ENCODE measurements around the gene MYO16. TPM values are rescaled to one million over a fixed set of nuclear protein-coding genes. Genes with fewer than 3 reads are reported as not detected.

The MYO16 gene
- total RNA-seq, 1 donor from 2014 or later = not detected

DNA sequence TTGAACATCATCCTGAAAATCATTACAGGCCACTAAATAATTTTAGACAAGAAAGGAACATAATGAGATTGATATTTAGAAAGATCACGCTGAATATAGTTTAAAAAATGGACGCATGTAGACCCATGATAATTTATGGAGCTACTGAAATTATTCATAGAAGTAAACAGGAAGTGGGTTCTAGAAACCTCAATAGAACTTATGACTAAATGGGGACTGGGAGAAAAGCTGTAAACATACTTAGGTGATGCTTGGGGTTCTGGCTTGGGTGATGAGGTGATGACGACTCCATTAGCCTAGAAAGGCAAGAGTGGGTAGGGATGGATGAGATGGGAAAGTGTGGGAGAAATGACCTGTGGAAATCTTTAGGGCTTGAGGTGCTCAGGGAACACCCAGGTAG lies 484.0 kb downstream of the MYO16 start:
- Histone ChIP-seq H3K36me3 (ENCODE audit: control insufficient read depth, insufficient read depth, low read length) (no peaks in the 10 kb centered on the region), H3K4me3 (ENCODE audit: low read depth, low read length) (no peak overlapping the region), H3K27me3 (ENCODE audit: control insufficient read depth, insufficient read depth, low read length) (no peaks in the 10 kb centered on the region)
- FAIRE-seq = no peak
- TF ChIP-seq, protein P1, sequence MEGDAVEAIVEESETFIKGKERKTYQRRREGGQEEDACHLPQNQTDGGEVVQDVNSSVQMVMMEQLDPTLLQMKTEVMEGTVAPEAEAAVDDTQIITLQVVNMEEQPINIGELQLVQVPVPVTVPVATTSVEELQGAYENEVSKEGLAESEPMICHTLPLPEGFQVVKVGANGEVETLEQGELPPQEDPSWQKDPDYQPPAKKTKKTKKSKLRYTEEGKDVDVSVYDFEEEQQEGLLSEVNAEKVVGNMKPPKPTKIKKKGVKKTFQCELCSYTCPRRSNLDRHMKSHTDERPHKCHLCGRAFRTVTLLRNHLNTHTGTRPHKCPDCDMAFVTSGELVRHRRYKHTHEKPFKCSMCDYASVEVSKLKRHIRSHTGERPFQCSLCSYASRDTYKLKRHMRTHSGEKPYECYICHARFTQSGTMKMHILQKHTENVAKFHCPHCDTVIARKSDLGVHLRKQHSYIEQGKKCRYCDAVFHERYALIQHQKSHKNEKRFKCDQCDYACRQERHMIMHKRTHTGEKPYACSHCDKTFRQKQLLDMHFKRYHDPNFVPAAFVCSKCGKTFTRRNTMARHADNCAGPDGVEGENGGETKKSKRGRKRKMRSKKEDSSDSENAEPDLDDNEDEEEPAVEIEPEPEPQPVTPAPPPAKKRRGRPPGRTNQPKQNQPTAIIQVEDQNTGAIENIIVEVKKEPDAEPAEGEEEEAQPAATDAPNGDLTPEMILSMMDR (IDR thresholded peaks at IDR 0.05; ENCODE audit: insufficient read depth, low read length, severe bottlenecking) = no peak
- DNase-seq (ENCODE audit: low read depth) = peak; percentile 22

DNA sequence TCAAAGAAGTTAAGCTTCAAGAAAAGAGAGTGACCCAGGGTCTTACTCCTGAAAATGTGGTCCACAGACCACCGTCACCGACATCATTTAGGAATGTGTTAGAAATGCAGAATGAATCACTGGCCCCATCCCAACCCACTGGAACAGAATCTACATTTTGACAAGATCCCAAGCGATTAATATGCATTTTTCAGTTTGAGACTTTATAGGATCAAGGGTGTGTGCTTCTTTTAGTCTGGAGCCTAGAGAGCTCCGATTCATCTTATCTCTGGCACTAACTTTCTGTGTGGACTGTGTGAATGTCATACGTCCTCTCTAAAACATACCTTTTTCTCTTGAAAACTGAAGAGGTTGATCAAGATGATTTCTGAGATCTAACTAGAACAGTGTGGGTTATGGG lies 484.8 kb downstream of the MYO16 start:
- TF ChIP-seq, protein P1 (IDR thresholded peaks at IDR 0.05; ENCODE audit: insufficient read depth, low read length, severe bottlenecking) = no peak
- FAIRE-seq = no peak

GRCh38 chr13:109114991-109115390 lies 485.6 kb downstream of the MYO16 start:
- FAIRE-seq (no peak), DNase-seq (ENCODE audit: low read depth) (no peak)
- no peaks in the 10 kb centered on the region for H3K27me3 ChIP-seq (ENCODE audit: control insufficient read depth, insufficient read depth, low read length)
- H3K36me3 ChIP-seq (ENCODE audit: control insufficient read depth, insufficient read depth, low read length) = no peaks in the 10 kb centered on the region
- TF ChIP-seq, protein P1 (IDR thresholded peaks at IDR 0.05; ENCODE audit: insufficient read depth, low read length, severe bottlenecking) = no peak
- H3K4me3 ChIP-seq (ENCODE audit: low read depth, low read length) = no peak overlapping the region

More for the DNA sequence above, 484.8 kb downstream of the MYO16 start:
- Histone ChIP-seq H3K36me3 (ENCODE audit: control insufficient read depth, insufficient read depth, low read length) (no peaks in the 10 kb centered on the region), H3K27me3 (ENCODE audit: control insufficient read depth, insufficient read depth, low read length) (no peaks in the 10 kb centered on the region), H3K4me3 (ENCODE audit: low read depth, low read length) (no peak overlapping the region)
- DNase-seq (ENCODE audit: low read depth) = no peak

DNA sequence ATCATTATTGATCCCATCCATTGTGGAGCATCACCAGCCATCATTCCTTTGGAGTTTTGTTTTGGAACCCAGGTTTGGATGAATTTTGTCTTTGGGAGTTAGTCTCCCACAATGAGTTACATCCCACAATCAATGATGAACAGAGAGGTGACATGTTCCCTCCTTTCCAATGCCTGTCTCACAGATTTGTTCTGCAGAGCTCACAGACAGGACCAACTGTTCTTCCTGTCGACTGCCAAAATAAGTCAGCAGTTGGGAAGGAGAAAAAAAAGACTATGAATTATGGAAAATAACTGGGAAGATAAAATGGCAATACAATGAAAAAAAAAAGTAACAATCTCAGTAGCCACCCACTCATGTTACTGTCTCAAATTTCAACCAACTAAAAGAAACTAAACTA lies 489.1 kb downstream of the MYO16 start:
- no peak for FAIRE-seq
- Histone ChIP-seq H3K36me3 (ENCODE audit: control insufficient read depth, insufficient read depth, low read length) (no peaks in the 10 kb centered on the region), H3K27me3 (ENCODE audit: control insufficient read depth, insufficient read depth, low read length) (no peaks in the 10 kb centered on the region), H3K4me3 (ENCODE audit: low read depth, low read length) (no peak overlapping the region)
- no peak for DNase-seq (ENCODE audit: low read depth)
- TF ChIP-seq, protein P1 (IDR thresholded peaks at IDR 0.05; ENCODE audit: insufficient read depth, low read length, severe bottlenecking) = no peak

DNA sequence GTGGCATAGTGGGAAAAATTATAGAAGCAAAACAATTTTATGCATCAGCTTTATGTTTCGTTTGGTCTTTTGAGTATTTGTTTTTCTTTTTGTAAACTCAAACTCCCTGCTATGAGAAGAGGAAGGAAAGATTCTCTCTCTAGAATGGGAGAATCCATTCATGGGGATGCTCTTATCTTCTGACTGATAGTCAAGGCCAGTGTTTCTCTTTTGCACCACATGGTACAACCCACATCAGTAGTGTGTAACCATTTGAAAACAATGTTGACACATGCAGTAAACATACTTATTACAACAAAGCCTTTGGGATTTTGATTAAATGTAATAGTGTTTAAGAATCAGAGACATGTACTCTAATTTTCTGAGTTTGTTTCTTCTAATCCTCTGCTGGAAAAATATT lies 490.5 kb downstream of the MYO16 start:
- FAIRE-seq (no peak), DNase-seq (ENCODE audit: low read depth) (no peak)
- TF ChIP-seq, protein P1 (IDR thresholded peaks at IDR 0.05; ENCODE audit: insufficient read depth, low read length, severe bottlenecking) = no peak
- Histone ChIP-seq H3K4me3 (ENCODE audit: low read depth, low read length) (no peak overlapping the region), H3K27me3 (ENCODE audit: control insufficient read depth, insufficient read depth, low read length) (no peaks in the 10 kb centered on the region), H3K36me3 (ENCODE audit: control insufficient read depth, insufficient read depth, low read length) (no peaks in the 10 kb centered on the region)

DNA sequence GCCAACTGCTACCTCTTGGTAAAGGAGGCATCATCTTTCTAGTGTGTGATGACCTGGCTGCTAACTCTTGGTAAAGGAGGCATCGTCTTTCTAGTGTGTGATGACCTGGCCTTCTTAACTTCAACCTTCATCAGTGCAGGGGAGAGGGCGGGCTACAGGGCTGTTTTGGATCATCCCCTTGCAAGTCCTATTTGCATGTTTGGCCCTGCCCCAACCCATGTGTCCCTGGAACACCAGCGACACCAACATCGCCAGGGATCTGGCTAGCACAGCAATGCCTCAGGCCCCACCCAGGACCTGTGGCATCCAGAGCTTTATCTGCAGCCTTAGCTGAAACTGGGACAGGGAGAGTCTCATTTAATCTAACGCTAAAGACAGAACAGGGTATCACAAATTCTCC lies 492.4 kb downstream of the MYO16 start:
- TF ChIP-seq, protein P1 (IDR thresholded peaks at IDR 0.05; ENCODE audit: insufficient read depth, low read length, severe bottlenecking) = no peak
- H3K27me3 ChIP-seq (ENCODE audit: control insufficient read depth, insufficient read depth, low read length) = no peaks in the 10 kb centered on the region
- no peak for DNase-seq (ENCODE audit: low read depth)

More for the DNA sequence above, 492.4 kb downstream of the MYO16 start:
- no peak overlapping the region for H3K4me3 ChIP-seq (ENCODE audit: low read depth, low read length)
- FAIRE-seq = no peak
- H3K36me3 ChIP-seq (ENCODE audit: control insufficient read depth, insufficient read depth, low read length) = no peaks in the 10 kb centered on the region
